GM12872 (cell line): ENCODE measurements around the gene NOS3.

Experiments used
- TF ChIP-seq, protein P1 (sequence below): IDR thresholded peaks from 3 replicates; pipeline ENCODE4 v1.5.1; 2011; ENCODE audit warnings: low read depth, mild to moderate bottlenecking, low read length, moderate library complexity; ENCODE audit not compliant: insufficient read depth

NOS3 gene

DNA sequence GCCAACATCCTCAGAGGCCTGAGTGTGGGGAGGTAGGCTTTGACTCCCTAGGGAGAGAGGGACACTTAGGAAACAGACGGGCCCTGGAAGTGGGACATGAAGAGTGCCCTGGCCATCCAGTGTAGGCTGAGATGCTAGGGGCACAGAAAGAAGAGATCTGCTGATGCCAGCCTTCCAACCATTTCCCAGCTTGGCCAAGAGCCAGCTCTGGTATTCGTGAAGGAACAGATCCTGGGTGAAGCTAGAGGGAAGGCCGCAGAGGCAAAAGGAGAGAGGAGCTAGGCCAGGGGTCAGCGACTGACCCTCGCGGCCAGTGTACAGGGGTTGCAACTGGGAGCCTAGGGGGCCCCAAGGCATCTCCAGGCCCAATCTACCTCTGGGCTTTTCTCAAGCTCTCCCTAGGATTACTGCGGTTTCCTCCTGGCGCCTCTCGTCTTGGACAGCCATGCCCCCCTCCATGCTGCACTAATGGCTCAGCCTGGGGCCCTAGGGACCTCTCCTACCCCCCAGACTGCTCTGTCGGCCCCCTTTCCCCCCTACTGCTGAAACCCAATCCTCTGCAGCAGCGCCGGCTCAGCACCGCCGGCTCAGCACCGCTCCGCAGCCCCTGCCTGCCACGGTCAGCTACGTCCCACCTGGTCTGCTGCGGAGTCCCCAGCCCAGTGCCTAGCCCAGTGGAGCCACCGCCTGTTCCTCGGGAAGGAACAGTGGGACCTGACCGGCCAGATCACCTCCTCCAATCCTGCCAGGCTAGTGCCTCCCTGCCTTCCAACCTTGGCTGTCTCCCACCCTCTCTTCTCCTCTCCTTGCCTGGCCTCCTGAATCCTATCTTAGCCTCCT, 57.4 kb downstream of the NOS3 start, which contains the start of gene ASIC3:
Gene ASIC3 (plus strand): TSS at position 556 of the 840 bp plus-strand sequence. CDS start 355 bp downstream, outside the sequence.
- TF ChIP-seq, protein P1, sequence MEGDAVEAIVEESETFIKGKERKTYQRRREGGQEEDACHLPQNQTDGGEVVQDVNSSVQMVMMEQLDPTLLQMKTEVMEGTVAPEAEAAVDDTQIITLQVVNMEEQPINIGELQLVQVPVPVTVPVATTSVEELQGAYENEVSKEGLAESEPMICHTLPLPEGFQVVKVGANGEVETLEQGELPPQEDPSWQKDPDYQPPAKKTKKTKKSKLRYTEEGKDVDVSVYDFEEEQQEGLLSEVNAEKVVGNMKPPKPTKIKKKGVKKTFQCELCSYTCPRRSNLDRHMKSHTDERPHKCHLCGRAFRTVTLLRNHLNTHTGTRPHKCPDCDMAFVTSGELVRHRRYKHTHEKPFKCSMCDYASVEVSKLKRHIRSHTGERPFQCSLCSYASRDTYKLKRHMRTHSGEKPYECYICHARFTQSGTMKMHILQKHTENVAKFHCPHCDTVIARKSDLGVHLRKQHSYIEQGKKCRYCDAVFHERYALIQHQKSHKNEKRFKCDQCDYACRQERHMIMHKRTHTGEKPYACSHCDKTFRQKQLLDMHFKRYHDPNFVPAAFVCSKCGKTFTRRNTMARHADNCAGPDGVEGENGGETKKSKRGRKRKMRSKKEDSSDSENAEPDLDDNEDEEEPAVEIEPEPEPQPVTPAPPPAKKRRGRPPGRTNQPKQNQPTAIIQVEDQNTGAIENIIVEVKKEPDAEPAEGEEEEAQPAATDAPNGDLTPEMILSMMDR: no peak

DNA sequence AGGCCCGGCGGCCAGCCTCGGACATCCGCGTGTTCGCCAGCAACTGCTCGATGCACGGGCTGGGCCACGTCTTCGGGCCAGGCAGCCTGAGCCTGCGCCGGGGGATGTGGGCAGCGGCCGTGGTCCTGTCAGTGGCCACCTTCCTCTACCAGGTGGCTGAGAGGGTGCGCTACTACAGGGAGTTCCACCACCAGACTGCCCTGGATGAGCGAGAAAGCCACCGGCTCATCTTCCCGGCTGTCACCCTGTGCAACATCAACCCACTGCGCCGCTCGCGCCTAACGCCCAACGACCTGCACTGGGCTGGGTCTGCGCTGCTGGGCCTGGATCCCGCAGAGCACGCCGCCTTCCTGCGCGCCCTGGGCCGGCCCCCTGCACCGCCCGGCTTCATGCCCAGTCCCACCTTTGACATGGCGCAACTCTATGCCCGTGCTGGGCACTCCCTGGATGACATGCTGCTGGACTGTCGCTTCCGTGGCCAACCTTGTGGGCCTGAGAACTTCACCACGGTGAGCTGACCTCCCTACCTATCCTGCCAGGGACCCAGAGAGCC, 58.2 kb downstream of the NOS3 start:
- TF ChIP-seq, protein P1: no peak

DNA sequence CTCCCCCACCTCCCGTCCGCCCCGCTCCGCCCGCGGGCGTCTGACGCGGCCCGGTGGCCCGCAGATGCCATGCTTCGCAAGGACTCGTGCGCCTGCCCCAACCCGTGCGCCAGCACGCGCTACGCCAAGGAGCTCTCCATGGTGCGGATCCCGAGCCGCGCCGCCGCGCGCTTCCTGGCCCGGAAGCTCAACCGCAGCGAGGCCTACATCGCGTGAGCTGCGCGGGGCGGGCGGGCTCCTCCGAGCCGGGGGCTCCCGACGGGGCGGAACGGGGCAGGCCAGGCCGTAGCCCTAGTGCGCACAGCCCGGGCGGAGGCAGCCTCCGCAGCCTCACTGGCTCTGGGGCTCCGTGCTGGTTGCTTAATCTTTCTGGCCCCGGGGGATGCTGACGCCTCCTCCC, 60.3 kb downstream of the NOS3 start:
- TF ChIP-seq, protein P1: no peak

DNA sequence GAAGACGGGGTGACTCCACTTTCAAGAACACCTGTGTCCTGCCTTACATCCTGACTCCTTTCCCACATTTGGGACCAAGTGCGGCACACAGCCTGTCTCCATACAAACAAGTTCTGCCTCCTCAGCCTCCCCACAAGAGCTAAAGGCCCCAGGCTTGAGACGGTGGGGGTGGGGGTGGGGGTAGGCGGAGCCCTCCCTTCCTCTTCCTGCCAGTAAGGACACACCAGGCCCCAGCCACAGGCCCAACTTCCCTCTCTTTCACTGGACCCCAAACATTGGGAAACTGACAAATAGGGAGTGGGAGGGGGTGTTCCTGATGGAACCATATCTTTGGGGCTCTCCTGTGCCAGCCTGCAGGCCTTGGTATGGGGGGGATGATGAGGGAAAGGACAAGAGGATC, 62.3 kb downstream of the NOS3 start:
- TF ChIP-seq, protein P1: no peak

DNA sequence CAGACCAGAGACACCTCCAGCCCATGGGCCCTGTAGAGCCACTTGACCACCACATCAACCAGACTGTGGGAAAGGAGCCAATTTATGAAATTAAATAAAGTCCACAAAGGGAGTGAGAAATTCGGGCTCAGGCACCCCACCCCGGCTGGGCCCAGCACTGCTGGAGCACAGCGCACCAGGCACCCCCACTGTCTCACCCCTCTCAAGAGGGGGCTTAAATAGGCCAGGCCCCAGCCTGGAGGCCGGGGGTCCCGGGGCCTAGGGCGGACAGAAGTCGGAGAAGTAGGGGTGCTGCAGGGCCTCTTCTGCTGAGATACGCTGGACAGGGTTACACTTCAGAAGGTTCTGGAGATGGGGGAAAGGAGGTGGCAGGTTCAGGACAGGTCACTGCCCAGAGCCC, 62.9 kb downstream of the NOS3 start:
- TF ChIP-seq, protein P1: no peak

DNA sequence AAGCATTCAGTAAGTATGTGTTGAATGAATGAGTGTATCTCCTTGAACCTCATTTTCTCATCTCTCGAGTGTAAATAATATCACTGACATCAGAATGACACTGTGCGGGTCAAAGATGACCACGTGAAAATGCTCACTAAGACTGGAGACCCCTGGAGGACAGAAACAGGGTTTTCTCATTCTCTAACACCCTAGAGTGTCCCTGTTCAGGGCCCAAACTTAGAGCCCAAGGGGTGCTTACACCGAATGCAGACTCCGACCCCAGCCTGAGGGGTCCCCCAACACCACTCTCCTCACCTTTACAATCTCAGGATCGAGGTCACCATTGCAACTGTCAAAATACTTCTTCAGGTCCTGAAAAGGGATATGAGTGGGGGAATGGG, 65.5 kb downstream of the NOS3 start:
- TF ChIP-seq, protein P1: no peak

DNA sequence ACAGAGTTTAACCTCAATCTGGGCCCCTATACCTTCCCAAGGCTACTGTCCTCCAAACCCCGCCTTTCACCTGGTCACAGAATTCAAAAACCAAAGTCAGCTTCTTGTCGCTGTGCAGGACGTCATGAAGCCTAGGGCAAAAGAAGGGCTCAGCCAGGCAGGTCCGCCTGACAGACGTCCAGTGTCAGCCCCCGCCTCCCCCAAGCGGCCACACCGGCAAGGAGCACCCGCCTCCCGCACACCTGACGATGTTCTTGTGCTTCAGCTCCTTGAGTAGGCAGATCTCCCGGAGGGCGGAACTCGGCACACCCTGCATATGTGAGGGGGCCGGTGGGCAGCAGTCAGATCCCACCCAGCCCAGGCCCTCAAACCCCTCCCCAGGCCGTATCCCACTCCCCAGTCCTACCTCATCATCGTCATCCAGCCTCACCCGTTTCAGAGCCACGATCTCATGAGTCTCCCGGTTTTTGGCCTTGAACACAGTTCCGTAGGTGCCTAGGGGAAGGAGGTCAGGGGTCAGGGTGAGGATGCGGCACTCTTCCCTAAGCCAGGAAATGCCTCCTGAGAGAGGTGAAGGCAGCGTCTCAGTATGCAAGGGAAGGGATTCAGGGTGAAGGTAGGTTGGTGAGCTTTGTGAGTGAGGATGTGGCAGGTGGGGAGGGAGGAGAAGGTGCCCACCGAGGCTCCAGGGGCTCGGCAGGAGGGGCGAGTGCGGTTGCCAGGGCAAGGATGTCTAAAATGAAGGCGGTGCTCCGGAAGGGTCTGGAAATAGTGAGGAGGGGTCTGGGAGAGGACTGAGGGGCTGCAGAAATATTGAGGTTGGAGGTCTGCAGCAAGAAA, 66.1 kb downstream of the NOS3 start:
- TF ChIP-seq, protein P1: no peak
